B cell (primary cell): ENCODE measurements around the gene CEP112. TPM values are rescaled to one million over a fixed set of nuclear protein-coding genes. Genes with fewer than 3 reads are reported as not detected.

ENCODE experiments used
- ATAC-seq: fragments of 200-7000 bp; cut with Tn5 transposase; one replicate; pipeline ENCODE4 v1.10.0; 2021; ENCODE audit warnings: low read depth, mild to moderate bottlenecking, moderate number of reproducible peaks, moderate library complexity
- CTCF ChIA-PET: fragments of 350-600 bp; sonication (Branson Sonifier 250); formaldehyde crosslinking; loops from one replicate; lab custom pipeline; 2021; ENCODE audit warnings: antibody characterized with exemption, inconsistent platforms; lab: Charles Lee
- POLR2A ChIA-PET: fragments of 350-600 bp; sonication (Branson Sonifier 250); formaldehyde crosslinking; loops from one replicate; lab custom pipeline; 2021; ENCODE audit warnings: antibody characterized with exemption; lab: Charles Lee
- DNase-seq: peaks from one replicate; pipeline ENCODE4 v3.0.0; 2013
- H2AFZ ChIP-seq: 2 replicates; pipeline ENCODE4 v1.6.1; 2012; ENCODE audit warnings: mild to moderate bottlenecking, low read depth, low read length; ENCODE audit not compliant: insufficient read depth, poor library complexity, severe bottlenecking
- H3K27ac ChIP-seq, 2 donors: 1 replicate in 1 of 2; 2 replicates in 1 of 2; pipeline ENCODE4 v1.5.1; 2012 to 2013; ENCODE audit warnings: low read length in 2 of 2, mild to moderate bottlenecking in 2 of 2, moderate library complexity in 1 of 2
- H3K27me3 ChIP-seq, 4 experiments: fragments of 200-600 bp in 1 of 4; sonication (generic) in 1 of 4; replicated peaks in 1 of 4; 1 replicate in 2 of 4; 2 replicates in 2 of 4; pipeline versions ENCODE4 v1.6.1 to v1.7.0; 2013 to 2016; ENCODE audit warnings: low read length in 3 of 4, mild to moderate bottlenecking in 2 of 4, mixed read lengths in 1 of 4, moderate library complexity in 1 of 4; ENCODE audit not compliant: insufficient read depth in 4 of 4, control insufficient read depth in 3 of 4; ENCODE audit errors: control extremely low read depth in 1 of 4
- H3K36me3 ChIP-seq, 2 experiments: replicated peaks in 1 of 2; 1 replicate in 1 of 2; 2 replicates in 1 of 2; pipeline versions ENCODE4 v1.6.1 to v1.7.1; 2013; ENCODE audit warnings: low read length in 1 of 2; ENCODE audit not compliant: insufficient read depth in 2 of 2, control insufficient read depth in 1 of 2; ENCODE audit errors: control extremely low read depth in 1 of 2, extremely low read depth in 1 of 2
- H3K4me1 ChIP-seq, 2 donors: fragments of 200-600 bp in 1 of 2; sonication (generic) in 1 of 2; 1 replicate in 1 of 2; 2 replicates in 1 of 2; pipeline versions ENCODE4 v1.5.1 to v1.6.1; 2013 to 2017; ENCODE audit warnings: low read length in 2 of 2; ENCODE audit not compliant: control insufficient read depth in 2 of 2, insufficient read depth in 2 of 2
- H3K4me2 ChIP-seq: replicated peaks from 2 replicates; pipeline ENCODE3; 2012; ENCODE audit warnings: mild to moderate bottlenecking, low read depth, low read length; ENCODE audit not compliant: poor library complexity, severe bottlenecking
- H3K4me3 ChIP-seq, 5 experiments: fragments of 200-600 bp in 1 of 5; sonication (generic) in 1 of 5; 1 replicate in 3 of 5; 2 replicates in 2 of 5; pipeline versions ENCODE4 v1.5.1 to v1.7.0; 2011 to 2016; ENCODE audit warnings: low read length in 4 of 5, mild to moderate bottlenecking in 4 of 5, low read depth in 2 of 5, control low read depth in 1 of 5, moderate library complexity in 1 of 5; ENCODE audit not compliant: insufficient read depth in 1 of 5; ENCODE audit errors: control extremely low read depth in 1 of 5, extremely low read depth in 1 of 5
- H3K79me2 ChIP-seq: fragments of 200-600 bp; sonication (generic); one replicate; pipeline ENCODE4 v1.6.0; 2016; ENCODE audit warnings: low read length; ENCODE audit not compliant: control insufficient read depth, insufficient read depth
- H3K9ac ChIP-seq: fragments of 200-600 bp; sonication (generic); 2 replicates; pipeline ENCODE4 v1.6.1; 2017; ENCODE audit warnings: mild to moderate bottlenecking, low read length, moderate library complexity
- H3K9me3 ChIP-seq, 3 donors: one replicate each; pipeline versions ENCODE4 v1.6.1 to v1.7.1; 2013; ENCODE audit warnings: low read length in 2 of 3; ENCODE audit not compliant: control insufficient read depth in 2 of 3, insufficient read depth in 1 of 3; ENCODE audit errors: control extremely low read depth in 1 of 3
- H4K20me1 ChIP-seq: 2 replicates; pipeline ENCODE4 v1.6.0; 2012; ENCODE audit warnings: mild to moderate bottlenecking, low read length; ENCODE audit not compliant: insufficient read depth, control insufficient read depth, poor library complexity, severe bottlenecking
- H3K27ac Mint-ChIP-seq: one replicate; pipeline ENCODE4 v1.8.0; 2021; ENCODE audit warnings: mixed read lengths
- H3K27me3 Mint-ChIP-seq: one replicate; pipeline ENCODE4 v1.8.0; 2021; ENCODE audit warnings: mixed read lengths
- H3K4me1 Mint-ChIP-seq: one replicate; pipeline ENCODE4 v1.8.0; 2021; ENCODE audit warnings: mixed read lengths
- H3K4me3 Mint-ChIP-seq: one replicate; pipeline ENCODE4 v1.8.0; 2021; ENCODE audit warnings: mixed read lengths
- H3K9me3 Mint-ChIP-seq: one replicate; pipeline ENCODE4 v1.8.0; 2022; ENCODE audit warnings: mixed read lengths; ENCODE audit not compliant: insufficient read depth
- CTCF ChIP-seq: fragments of 200-600 bp; IDR thresholded peaks from one replicate; pipeline ENCODE4 v1.8.0; 2022; ENCODE audit warnings: antibody characterized with exemption, mild to moderate bottlenecking
- EZH2 ChIP-seq: IDR thresholded peaks from 2 replicates; pipeline ENCODE4 v1.6.1; 2012; ENCODE audit warnings: borderline replicate concordance, low read depth, mild to moderate bottlenecking, moderate library complexity, low read length; ENCODE audit not compliant: insufficient read depth, poor library complexity, severe bottlenecking
- WGBS: methylation state at CpG from one replicate; pipeline ENCODE4 v1.1.5; 2013; ENCODE audit warnings: missing lambda C conversion rate; ENCODE audit not compliant: insufficient coverage; 5-methylcytosine and 5-hydroxymethylcytosine counted together
- intact Hi-C: fragments of 100-400 bp; cut with micrococcal nuclease; formaldehyde crosslinking; loops from one replicate; pipeline ENCODE4 v1.10.0; 2022
- polyA plus RNA-seq: library from polyadenylated mRNA; depleted of rRNA; stranded (reverse); fragments of >200 nt; gene quantifications from 2 replicates; pipeline ENCODE4 v1.2.3, GENCODE V29; 2012
- total RNA-seq, 2 donors: library from RNA; stranded (reverse); fragments of 120-200 nt in 1 of 2; gene quantifications; 1 replicate in 1 of 2; 2 replicates in 1 of 2; pipeline versions ENCODE4 v1.2.3 to v1.2.4, GENCODE V29; 2013 to 2022

The CEP112 gene
- total and polyA plus RNA-seq, 2 donors (not counting 1 experiment from before 2014, with no cell fraction given) = 0.57 to 4.6 TPM

GRCh38 chr17:66089764-66090163, 102.2 kb downstream of the CEP112 start:
- H4K20me1 ChIP-seq = no peaks in the 10 kb centered on the region
- no peaks in the 10 kb centered on the region for H3K27me3 ChIP-seq
- H3K9ac ChIP-seq = no peak overlapping the region
- no peaks in the 10 kb centered on the region for H3K4me1 ChIP-seq
- H3K27ac Mint-ChIP-seq = no peak overlapping the region
- H3K4me1 Mint-ChIP-seq = no peaks in the 10 kb centered on the region
- DNase-seq (no peak), ATAC-seq (no peak)
- no peaks in the 10 kb centered on the region for H3K27me3 Mint-ChIP-seq
- ChIA-PET CTCF (interaction anchor here (1.0 kb wide), 1 partner anchor 25 kb away, joined by 3 read pairs; no protein-coding TSS in a partner anchor), POLR2A (no interaction called here)
- intact Hi-C loops = no loop called here
- H3K79me2 ChIP-seq = no peaks in the 10 kb centered on the region
- no peaks in the 10 kb centered on the region for H3K36me3 ChIP-seq
- WGBS = no CpG with 5 or more reads among the region's 1 CpG
- H3K27ac ChIP-seq = no peak overlapping the region
- no peak overlapping the region for H3K4me3 Mint-ChIP-seq
- H3K9me3 Mint-ChIP-seq = peaks cover 15% of the 10 kb centered on the region
- TF ChIP-seq EZH2 (no peak), CTCF (no peak)
- no peak overlapping the region for H3K4me2 ChIP-seq
- H3K4me3 ChIP-seq = no peak overlapping the region
- H2AFZ ChIP-seq = no peak overlapping the region
- peaks cover 1 to 15% (median 11%) of the 10 kb centered on the region in 3 donors for H3K9me3 ChIP-seq

GRCh38 chr17:66088173-66088572, 103.8 kb downstream of the CEP112 start:
- no peak overlapping the region for H3K4me2 ChIP-seq
- H3K79me2 ChIP-seq = no peaks in the 10 kb centered on the region
- no peak for DNase-seq
- no peak overlapping the region for H3K4me3 ChIP-seq
- Mint-ChIP-seq H3K4me3 (no peak overlapping the region), H3K27me3 (peaks cover 1% of the 10 kb centered on the region), H3K27ac (no peak overlapping the region), H3K9me3 (peaks cover 15% of the 10 kb centered on the region), H3K4me1 (no peaks in the 10 kb centered on the region)
- H3K9ac ChIP-seq = no peak overlapping the region
- TF ChIP-seq CTCF (no peak), EZH2 (no peak)
- ATAC-seq = no peak
- H4K20me1 ChIP-seq = no peaks in the 10 kb centered on the region
- no peaks in the 10 kb centered on the region for H3K36me3 ChIP-seq
- H3K4me1 ChIP-seq = no peaks in the 10 kb centered on the region
- ChIA-PET POLR2A (no interaction called here), CTCF (no interaction called here)
- intact Hi-C loops = no loop called here
- H2AFZ ChIP-seq = no peak overlapping the region
- no peaks in the 10 kb centered on the region for H3K27me3 ChIP-seq
- 90% methylated on average over 4 of the region's 4 CpGs for WGBS
- no peak overlapping the region for H3K27ac ChIP-seq
- peaks cover 1 to 15% (median 11%) of the 10 kb centered on the region in 3 donors for H3K9me3 ChIP-seq
